Measurements from ENCODE around the gene CPM.

Gene CPM

DNA sequence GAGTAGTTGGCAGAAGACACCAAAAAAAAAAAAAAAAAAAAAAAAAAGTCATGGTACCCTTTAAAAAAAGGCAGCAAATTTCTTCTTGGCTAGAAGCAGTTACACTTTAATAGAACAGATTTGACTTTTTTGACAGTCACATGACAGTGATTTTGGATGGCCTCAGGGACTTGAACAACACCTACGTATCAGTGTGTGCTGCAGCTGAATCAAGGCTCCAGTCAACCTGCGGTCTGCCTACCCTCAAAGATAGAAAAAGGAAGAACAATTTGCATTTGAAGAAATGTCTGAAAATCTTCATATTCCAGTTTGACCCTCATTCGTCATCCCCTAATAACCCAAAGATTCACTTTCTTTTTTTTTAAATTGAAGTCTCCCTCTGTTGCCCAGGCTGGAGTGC, 71.1 kb downstream of the CPM start:
- H3K9ac ChIP-seq (ENCODE audit: low read depth, low read length) = no peak overlapping the region
- no peaks in the 10 kb centered on the region for H3K4me1 ChIP-seq (ENCODE audit: control insufficient read depth, insufficient read depth, low read length)
- H3K27me3 ChIP-seq (ENCODE audit: control insufficient read depth, insufficient read depth, low read length) = no peaks in the 10 kb centered on the region
- no peak overlapping the region for H3K4me3 ChIP-seq (ENCODE audit: low read length)
- H3K9me3 ChIP-seq (replicated peaks; ENCODE audit: low read length) = no peaks in the 10 kb centered on the region
- H3K4me2 ChIP-seq (ENCODE audit: low read length) = no peak overlapping the region
- H3K36me3 ChIP-seq (ENCODE audit: insufficient read depth, low read length) = peaks cover 5% of the 10 kb centered on the region

DNA sequence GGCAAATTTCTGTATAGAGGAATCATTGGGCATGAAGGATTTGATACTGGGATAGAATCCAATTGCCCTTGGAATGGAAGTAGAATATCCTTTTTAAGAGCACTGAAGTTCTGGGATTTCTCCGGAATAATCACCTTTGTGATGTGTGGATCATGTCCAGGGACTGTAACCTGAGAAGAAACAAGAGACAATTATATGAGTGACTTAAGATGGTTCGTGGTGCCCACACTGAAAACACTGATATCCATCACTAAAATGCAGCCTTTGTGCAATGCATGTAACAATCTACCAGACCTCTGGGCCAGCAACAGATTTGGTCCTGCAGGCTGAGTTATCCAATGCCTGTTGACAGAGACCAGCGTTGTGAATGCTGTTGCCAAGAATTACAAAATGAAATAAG, 76.5 kb downstream of the CPM start:
- no peaks in the 10 kb centered on the region for H3K27me3 ChIP-seq (ENCODE audit: control insufficient read depth, insufficient read depth, low read length)
- H3K4me3 ChIP-seq (ENCODE audit: low read length) = no peak overlapping the region
- no peaks in the 10 kb centered on the region for H3K9me3 ChIP-seq (replicated peaks; ENCODE audit: low read length)
- H3K36me3 ChIP-seq (ENCODE audit: insufficient read depth, low read length) = peaks cover 11% of the 10 kb centered on the region
- no peaks in the 10 kb centered on the region for H3K4me1 ChIP-seq (ENCODE audit: control insufficient read depth, insufficient read depth, low read length)
- no peak overlapping the region for H3K4me2 ChIP-seq (ENCODE audit: low read length)
- no peak overlapping the region for H3K9ac ChIP-seq (ENCODE audit: low read depth, low read length)

DNA sequence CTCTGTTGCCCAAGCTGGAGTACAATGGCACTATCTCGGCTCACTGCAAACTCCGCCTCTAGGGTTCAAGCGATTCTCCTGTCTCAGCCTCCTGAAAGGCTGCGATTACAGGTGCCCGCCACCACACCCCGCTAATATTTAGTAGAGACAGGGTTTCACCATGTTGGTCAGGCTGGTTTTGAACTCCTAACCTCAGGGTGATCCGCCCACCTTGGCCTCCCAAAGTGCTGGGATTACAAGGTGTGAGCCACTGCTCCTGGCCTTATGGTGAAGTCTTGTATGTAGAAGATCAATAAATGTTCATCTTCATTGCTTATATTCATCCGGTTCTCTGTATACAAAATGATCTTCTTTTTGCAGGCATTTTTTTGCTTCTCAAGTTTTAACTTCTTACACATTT, 77.2 kb downstream of the CPM start:
- Histone ChIP-seq H3K9ac (ENCODE audit: low read depth, low read length) (no peak overlapping the region), H3K4me3 (ENCODE audit: low read length) (no peak overlapping the region), H3K4me2 (ENCODE audit: low read length) (no peak overlapping the region), H3K36me3 (ENCODE audit: insufficient read depth, low read length) (peaks cover 11% of the 10 kb centered on the region), H3K9me3 (replicated peaks; ENCODE audit: low read length) (no peaks in the 10 kb centered on the region), H3K4me1 (ENCODE audit: control insufficient read depth, insufficient read depth, low read length) (no peaks in the 10 kb centered on the region), H3K27me3 (ENCODE audit: control insufficient read depth, insufficient read depth, low read length) (no peaks in the 10 kb centered on the region)

DNA sequence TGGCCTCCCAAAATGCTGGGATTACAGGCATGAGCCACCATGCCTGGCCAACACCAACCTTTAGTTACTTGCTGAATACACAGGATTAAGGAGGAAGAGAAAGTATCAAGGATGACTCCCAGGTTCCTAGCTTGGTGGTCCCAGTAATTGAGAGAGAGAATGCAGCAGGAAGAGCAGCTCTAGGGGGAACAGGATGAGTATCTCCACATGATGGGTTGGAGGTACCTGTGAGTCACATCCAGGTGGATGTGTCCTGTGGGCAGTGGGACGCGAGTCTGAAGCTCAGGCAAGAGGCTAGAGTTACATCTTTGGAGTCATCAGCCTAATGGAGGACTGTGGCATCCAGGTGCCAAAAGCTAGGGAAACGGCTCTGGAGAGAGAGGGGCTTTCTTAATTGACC, 77.9 kb downstream of the CPM start:
- no peaks in the 10 kb centered on the region for H3K4me1 ChIP-seq (ENCODE audit: control insufficient read depth, insufficient read depth, low read length)
- peaks cover 11% of the 10 kb centered on the region for H3K36me3 ChIP-seq (ENCODE audit: insufficient read depth, low read length)
- H3K9ac ChIP-seq (ENCODE audit: low read depth, low read length) = no peak overlapping the region
- H3K27me3 ChIP-seq (ENCODE audit: control insufficient read depth, insufficient read depth, low read length) = no peaks in the 10 kb centered on the region
- H3K4me3 ChIP-seq (ENCODE audit: low read length) = no peak overlapping the region
- H3K9me3 ChIP-seq (replicated peaks; ENCODE audit: low read length) = no peaks in the 10 kb centered on the region
- H3K4me2 ChIP-seq (ENCODE audit: low read length) = no peak overlapping the region

DNA sequence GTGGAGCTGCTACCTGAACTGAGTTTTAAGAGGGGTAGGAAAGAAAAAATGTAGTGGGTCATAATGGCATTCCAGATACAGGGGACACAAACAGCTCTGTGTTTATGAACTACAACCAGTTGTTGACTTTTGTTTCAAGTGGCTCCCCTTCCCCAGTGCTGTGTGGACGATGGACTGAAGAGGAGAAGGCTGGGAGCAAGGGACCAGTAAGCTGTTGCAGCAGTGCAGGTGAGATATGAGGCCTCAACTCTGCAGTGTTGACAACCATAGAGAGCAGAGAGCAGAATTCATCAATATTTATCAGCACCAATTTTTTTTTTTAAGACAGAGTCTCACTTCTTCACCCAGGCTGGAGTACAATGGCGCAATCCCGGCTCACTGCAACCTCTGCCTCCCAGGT, 78.4 kb downstream of the CPM start:
- Histone ChIP-seq H3K27me3 (ENCODE audit: control insufficient read depth, insufficient read depth, low read length) (no peaks in the 10 kb centered on the region), H3K9me3 (replicated peaks; ENCODE audit: low read length) (no peaks in the 10 kb centered on the region), H3K4me2 (ENCODE audit: low read length) (no peak overlapping the region), H3K4me3 (ENCODE audit: low read length) (no peak overlapping the region), H3K4me1 (ENCODE audit: control insufficient read depth, insufficient read depth, low read length) (no peaks in the 10 kb centered on the region), H3K9ac (ENCODE audit: low read depth, low read length) (no peak overlapping the region), H3K36me3 (ENCODE audit: insufficient read depth, low read length) (peaks cover 11% of the 10 kb centered on the region)

DNA sequence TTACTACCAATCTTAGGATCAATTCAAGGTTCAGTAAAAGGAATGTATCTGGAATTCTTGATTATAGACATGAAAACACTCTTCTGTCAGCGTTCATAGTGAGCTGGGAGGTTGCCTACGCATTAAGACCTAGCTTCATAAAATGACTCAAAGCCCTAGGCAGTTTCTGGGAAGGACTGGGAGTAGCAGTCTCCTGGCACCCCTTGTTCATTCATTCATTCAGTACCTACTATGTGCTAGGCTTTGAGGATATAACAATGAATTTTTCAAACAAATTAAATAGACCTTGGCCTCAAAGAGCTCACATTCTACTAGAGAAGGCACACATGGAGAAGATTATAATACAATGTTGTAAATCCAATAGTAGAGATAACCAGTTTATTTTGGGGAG, 78.9 kb downstream of the CPM start:
- H3K9me3 ChIP-seq (replicated peaks; ENCODE audit: low read length) = no peaks in the 10 kb centered on the region
- peaks cover 11% of the 10 kb centered on the region for H3K36me3 ChIP-seq (ENCODE audit: insufficient read depth, low read length)
- no peak overlapping the region for H3K4me3 ChIP-seq (ENCODE audit: low read length)
- no peaks in the 10 kb centered on the region for H3K27me3 ChIP-seq (ENCODE audit: control insufficient read depth, insufficient read depth, low read length)
- H3K4me2 ChIP-seq (ENCODE audit: low read length) = no peak overlapping the region
- H3K9ac ChIP-seq (ENCODE audit: low read depth, low read length) = no peak overlapping the region
- no peaks in the 10 kb centered on the region for H3K4me1 ChIP-seq (ENCODE audit: control insufficient read depth, insufficient read depth, low read length)

DNA sequence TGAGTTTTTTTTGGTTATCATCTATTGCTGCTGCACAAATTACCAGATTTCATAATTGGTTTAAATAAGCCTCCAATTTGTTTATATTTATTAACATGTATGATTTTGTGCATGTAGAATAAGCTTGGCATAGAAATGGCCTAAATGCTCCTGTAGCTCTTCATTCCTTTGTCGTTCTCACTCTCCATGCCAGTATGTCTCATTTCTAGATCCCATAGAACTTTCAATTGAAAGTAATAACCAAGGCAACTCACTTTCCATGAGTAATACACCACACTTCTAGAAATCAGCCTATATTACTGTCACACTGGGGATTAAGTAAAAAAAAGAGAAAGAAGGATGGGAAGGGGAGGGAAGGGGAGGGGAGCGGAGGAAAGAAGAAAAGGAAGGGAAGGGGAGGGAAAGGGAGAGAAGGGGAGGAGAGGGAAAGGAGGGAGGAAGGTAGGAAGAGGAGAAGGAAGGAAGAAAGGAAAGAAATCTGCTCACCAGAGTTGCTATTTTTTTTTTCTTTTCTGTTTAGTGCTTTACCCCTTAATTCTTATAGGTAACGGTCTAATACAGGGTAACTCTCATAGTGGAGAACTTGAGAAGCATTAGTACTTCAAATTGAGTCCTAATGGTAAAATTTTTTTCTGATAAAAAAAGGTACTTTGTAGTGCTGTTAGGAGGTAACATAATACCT, 79.4 kb downstream of the CPM start:
- H3K27me3 ChIP-seq (ENCODE audit: control insufficient read depth, insufficient read depth, low read length) = no peaks in the 10 kb centered on the region
- H3K9ac ChIP-seq (ENCODE audit: low read depth, low read length) = no peak overlapping the region
- no peak overlapping the region for H3K4me2 ChIP-seq (ENCODE audit: low read length)
- no peaks in the 10 kb centered on the region for H3K4me1 ChIP-seq (ENCODE audit: control insufficient read depth, insufficient read depth, low read length)
- peaks cover 11% of the 10 kb centered on the region for H3K36me3 ChIP-seq (ENCODE audit: insufficient read depth, low read length)
- H3K9me3 ChIP-seq (replicated peaks; ENCODE audit: low read length) = no peaks in the 10 kb centered on the region
- H3K4me3 ChIP-seq (ENCODE audit: low read length) = no peak overlapping the region

DNA sequence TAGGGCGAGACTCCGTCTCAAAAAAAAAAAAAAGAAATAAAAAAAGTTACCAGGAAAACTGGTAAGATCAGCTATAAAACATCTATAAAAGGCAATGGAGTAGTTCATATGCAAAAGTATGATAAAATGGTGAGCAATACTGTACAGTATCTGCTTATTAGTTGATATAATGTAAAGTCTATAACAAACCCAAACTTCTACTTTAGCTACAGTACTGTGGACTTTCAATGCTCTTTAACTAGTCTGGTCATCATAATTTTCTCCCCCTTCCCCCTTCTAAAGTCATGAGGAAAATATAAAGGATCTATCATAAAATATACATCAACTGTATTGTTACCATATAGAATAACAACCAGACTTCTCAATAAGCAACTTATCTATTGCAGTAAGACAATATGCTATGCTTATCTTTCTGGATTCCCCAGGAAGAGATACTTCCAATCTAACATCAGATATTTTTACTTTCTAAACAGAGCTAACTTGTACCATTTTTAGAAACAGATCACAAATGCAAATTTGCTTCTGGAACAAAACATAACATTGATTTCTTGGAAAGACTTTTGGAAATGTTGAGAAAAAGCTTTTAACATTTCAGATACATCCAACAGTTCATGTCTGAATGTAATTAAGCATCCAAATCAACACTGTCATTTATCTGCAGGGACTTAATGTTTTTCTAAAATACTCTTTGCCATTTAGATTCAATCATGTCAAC, 81.2 kb downstream of the CPM start:
- no peaks in the 10 kb centered on the region for H3K9me3 ChIP-seq (replicated peaks; ENCODE audit: low read length)

DNA sequence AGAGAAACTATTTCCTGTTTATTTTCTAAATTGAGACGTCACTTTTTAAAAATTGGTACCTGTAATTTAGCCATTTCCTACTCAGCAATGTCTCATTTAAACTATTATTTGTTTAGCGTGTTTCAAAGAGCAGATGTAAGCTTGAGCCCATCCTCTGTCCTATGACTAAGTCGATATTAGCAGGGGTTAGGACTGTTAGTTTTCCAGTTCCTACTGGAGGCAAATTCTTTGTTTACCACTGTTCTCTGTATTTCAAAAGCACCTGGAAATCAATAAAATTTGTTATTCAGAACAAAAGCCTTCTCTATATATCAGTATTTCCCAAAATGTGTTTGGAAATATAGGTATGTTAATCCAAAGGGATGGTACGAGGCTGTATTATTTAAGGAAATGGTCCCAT, 82.6 kb downstream of the CPM start:
- H3K9me3 ChIP-seq (replicated peaks; ENCODE audit: low read length) = no peaks in the 10 kb centered on the region
- no peaks in the 10 kb centered on the region for H3K27me3 ChIP-seq (ENCODE audit: control insufficient read depth, insufficient read depth, low read length)
- no peaks in the 10 kb centered on the region for H3K36me3 ChIP-seq (ENCODE audit: insufficient read depth, low read length)
- no peak overlapping the region for H3K9ac ChIP-seq (ENCODE audit: low read depth, low read length)
- no peak overlapping the region for H3K4me2 ChIP-seq (ENCODE audit: low read length)
- H3K4me3 ChIP-seq (ENCODE audit: low read length) = no peak overlapping the region
- H3K4me1 ChIP-seq (ENCODE audit: control insufficient read depth, insufficient read depth, low read length) = no peaks in the 10 kb centered on the region

More for the DNA sequence above, 81.2 kb downstream of the CPM start:
- H3K4me2 ChIP-seq (ENCODE audit: low read length) = no peak overlapping the region
- peaks cover 5% of the 10 kb centered on the region for H3K36me3 ChIP-seq (ENCODE audit: insufficient read depth, low read length)
- no peak overlapping the region for H3K4me3 ChIP-seq (ENCODE audit: low read length)
- H3K4me1 ChIP-seq (ENCODE audit: control insufficient read depth, insufficient read depth, low read length) = no peaks in the 10 kb centered on the region
- no peaks in the 10 kb centered on the region for H3K27me3 ChIP-seq (ENCODE audit: control insufficient read depth, insufficient read depth, low read length)
- no peak overlapping the region for H3K9ac ChIP-seq (ENCODE audit: low read depth, low read length)

DNA sequence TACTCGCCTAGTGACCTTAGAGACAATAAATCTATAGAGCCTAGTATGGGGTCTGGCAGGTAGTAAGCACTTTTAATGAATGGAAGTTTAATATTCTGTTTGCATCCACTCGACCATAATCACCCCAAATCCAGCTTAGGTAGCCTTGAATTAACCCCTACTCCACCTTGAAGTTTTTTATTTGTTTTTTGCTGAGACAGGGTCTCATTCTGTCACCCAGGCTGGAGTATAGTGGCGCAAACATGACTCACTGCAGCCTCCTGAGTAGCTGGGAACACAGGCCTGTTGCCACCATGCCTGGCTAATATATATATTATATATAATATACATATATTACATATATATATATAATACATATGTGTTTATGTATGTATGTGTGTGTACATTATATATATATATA, 86.2 kb downstream of the CPM start:
- Histone ChIP-seq H3K27me3 (ENCODE audit: control insufficient read depth, insufficient read depth, low read length) (no peaks in the 10 kb centered on the region), H3K9ac (ENCODE audit: low read depth, low read length) (no peak overlapping the region), H3K4me2 (ENCODE audit: low read length) (no peak overlapping the region), H3K4me1 (ENCODE audit: control insufficient read depth, insufficient read depth, low read length) (no peaks in the 10 kb centered on the region), H3K36me3 (ENCODE audit: insufficient read depth, low read length) (peaks cover 25% of the 10 kb centered on the region), H3K4me3 (ENCODE audit: low read length) (no peak overlapping the region), H3K9me3 (replicated peaks; ENCODE audit: low read length) (no peaks in the 10 kb centered on the region)

DNA sequence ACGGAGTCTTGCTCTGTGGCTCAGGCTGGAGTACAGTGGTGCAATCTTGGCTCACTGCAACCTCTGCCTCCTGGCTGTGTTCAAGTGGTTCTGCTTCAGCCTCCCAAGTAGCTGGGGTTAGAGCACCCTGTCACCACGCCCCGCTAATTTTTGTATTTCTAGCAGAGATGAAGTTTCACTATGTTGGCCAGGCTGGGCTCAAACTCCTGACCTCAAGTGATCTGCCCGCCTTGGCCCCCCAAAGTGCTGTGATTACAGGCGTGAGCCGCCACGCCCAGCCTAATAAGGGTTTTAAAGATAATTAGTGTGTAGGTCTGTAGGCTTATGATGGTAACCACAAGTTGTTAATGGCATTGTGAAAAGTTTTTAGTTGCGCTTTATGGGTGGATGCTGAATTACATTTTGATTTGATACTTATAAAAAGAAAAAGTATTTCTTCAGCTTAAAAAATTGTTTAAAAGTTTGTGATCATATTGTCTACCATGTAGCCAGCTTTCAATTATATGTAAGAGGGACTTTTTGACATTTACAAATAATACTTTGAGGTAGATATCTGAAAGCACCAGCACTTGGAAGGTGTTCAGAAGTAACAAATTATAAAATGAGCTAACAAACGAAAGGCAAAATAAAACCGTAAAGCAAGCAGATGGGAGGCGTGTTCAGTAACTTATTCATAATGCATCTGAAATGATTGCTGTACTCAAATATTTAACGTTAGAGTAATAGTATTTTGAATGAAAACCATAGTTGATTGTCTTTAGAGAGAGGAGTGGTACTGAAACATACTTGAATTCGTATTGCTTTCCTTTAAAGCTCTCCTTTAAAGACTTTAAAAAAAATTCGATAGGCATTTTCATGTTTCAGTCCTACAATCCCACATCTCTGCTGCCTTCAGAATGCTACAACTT, 87.9 kb downstream of the CPM start:
- Histone ChIP-seq H3K9ac (ENCODE audit: low read depth, low read length) (no peak overlapping the region), H3K27me3 (ENCODE audit: control insufficient read depth, insufficient read depth, low read length) (no peaks in the 10 kb centered on the region), H3K4me2 (ENCODE audit: low read length) (no peak overlapping the region), H3K4me1 (ENCODE audit: control insufficient read depth, insufficient read depth, low read length) (no peaks in the 10 kb centered on the region), H3K9me3 (replicated peaks; ENCODE audit: low read length) (no peaks in the 10 kb centered on the region), H3K36me3 (ENCODE audit: insufficient read depth, low read length) (peaks cover 42% of the 10 kb centered on the region), H3K4me3 (ENCODE audit: low read length) (no peak overlapping the region)

Data from skeletal muscle satellite cell (primary cell).